Peyer's patch (tissue), 4 donors: ENCODE data around the gene AFG1L. TPM values are rescaled to one million over a fixed set of nuclear protein-coding genes. Genes with fewer than 3 reads are reported as not detected.

Source experiments
- DNase-seq, 3 donors: peaks; one replicate each; pipeline ENCODE4 v3.0.0-alpha.2; 2017 to 2019
- H3K27ac ChIP-seq, 4 donors: fragments of 200-600 bp; sonication (generic); one replicate each; pipeline ENCODE4 v1.5.1; 2016 to 2019
- H3K27me3 ChIP-seq, 2 donors: fragments of 200-600 bp; sonication (generic); one replicate each; pipeline ENCODE4 v1.5.1; 2019
- H3K36me3 ChIP-seq, 3 donors: fragments of 200-600 bp; sonication (generic); one replicate each; pipeline ENCODE4 v1.5.1; 2016 to 2019
- H3K4me1 ChIP-seq, 4 donors: fragments of 200-600 bp; sonication (generic); one replicate each; pipeline ENCODE4 v1.5.1; 2016 to 2019
- H3K4me3 ChIP-seq, 4 donors: fragments of 200-600 bp; sonication (generic); 1 replicate in 3 of 4; 2 replicates in 1 of 4; pipeline ENCODE4 v1.5.1; 2016 to 2019; ENCODE audit warnings: mild to moderate bottlenecking in 1 of 4
- H3K9me3 ChIP-seq, 4 donors: fragments of 200-600 bp; sonication (generic); one replicate each; pipeline ENCODE4 v1.5.1; 2016 to 2019; ENCODE audit warnings: mild to moderate bottlenecking in 1 of 4
- POLR2A ChIP-seq, 2 donors: fragments of 450-650 bp; IDR thresholded peaks; one replicate each; pipeline ENCODE4 v1.5.1; 2017; ENCODE audit warnings: antibody characterized with exemption in 2 of 2, mild to moderate bottlenecking in 2 of 2, moderate library complexity in 2 of 2
- total RNA-seq, 4 donors: library from RNA; depleted of rRNA; stranded (reverse); fragments of >200 nt; gene quantifications; one replicate each; pipeline ENCODE4 v1.1.0, GENCODE V29; 2016
- TF ChIP-seq, protein P1 (sequence below), 6 experiments: fragments of 450-650 bp in 4 of 6; fragments of 200-600 bp in 2 of 6; sonication (generic) in 1 of 6; IDR thresholded peaks; one replicate each; pipeline ENCODE4 v1.5.1; 2017 to 2019; ENCODE audit warnings: antibody characterized with exemption in 6 of 6, mild to moderate bottlenecking in 3 of 6, moderate library complexity in 1 of 6

AFG1L gene
- total RNA-seq, 4 donors from 2014 or later = 6.0 to 15.1 (median 8.1) TPM

- TF ChIP-seq POLR2A (IDR thresholded peaks at IDR 0.05) = no peak
- TF ChIP-seq, protein P1, sequence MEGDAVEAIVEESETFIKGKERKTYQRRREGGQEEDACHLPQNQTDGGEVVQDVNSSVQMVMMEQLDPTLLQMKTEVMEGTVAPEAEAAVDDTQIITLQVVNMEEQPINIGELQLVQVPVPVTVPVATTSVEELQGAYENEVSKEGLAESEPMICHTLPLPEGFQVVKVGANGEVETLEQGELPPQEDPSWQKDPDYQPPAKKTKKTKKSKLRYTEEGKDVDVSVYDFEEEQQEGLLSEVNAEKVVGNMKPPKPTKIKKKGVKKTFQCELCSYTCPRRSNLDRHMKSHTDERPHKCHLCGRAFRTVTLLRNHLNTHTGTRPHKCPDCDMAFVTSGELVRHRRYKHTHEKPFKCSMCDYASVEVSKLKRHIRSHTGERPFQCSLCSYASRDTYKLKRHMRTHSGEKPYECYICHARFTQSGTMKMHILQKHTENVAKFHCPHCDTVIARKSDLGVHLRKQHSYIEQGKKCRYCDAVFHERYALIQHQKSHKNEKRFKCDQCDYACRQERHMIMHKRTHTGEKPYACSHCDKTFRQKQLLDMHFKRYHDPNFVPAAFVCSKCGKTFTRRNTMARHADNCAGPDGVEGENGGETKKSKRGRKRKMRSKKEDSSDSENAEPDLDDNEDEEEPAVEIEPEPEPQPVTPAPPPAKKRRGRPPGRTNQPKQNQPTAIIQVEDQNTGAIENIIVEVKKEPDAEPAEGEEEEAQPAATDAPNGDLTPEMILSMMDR (IDR thresholded peaks at IDR 0.05) = no peak
- Histone ChIP-seq H3K4me3 (no peak overlapping the region), H3K9me3 (no peaks in the 10 kb centered on the region), H3K27ac (no peak overlapping the region), H3K4me1 (no peaks in the 10 kb centered on the region), H3K36me3 (no peaks in the 10 kb centered on the region), H3K27me3 (no peaks in the 10 kb centered on the region)
- DNase-seq = no peak
Observed at GRCh38 chr6:108465098-108465495, 170.2 kb downstream of the AFG1L start.

GRCh38 chr6:108468346-108468745 lies 173.5 kb downstream of the AFG1L start:
- no peaks in the 10 kb centered on the region for H3K4me1 ChIP-seq
- no peak overlapping the region for H3K27ac ChIP-seq
- H3K4me3 ChIP-seq = no peak overlapping the region
- H3K27me3 ChIP-seq = no peaks in the 10 kb centered on the region
- no peaks in the 10 kb centered on the region for H3K36me3 ChIP-seq
- no peak for DNase-seq
- no peak for TF ChIP-seq POLR2A (IDR thresholded peaks at IDR 0.05)
- TF ChIP-seq, protein P1 (IDR thresholded peaks at IDR 0.05) = no peak
- H3K9me3 ChIP-seq = no peaks in the 10 kb centered on the region

DNA sequence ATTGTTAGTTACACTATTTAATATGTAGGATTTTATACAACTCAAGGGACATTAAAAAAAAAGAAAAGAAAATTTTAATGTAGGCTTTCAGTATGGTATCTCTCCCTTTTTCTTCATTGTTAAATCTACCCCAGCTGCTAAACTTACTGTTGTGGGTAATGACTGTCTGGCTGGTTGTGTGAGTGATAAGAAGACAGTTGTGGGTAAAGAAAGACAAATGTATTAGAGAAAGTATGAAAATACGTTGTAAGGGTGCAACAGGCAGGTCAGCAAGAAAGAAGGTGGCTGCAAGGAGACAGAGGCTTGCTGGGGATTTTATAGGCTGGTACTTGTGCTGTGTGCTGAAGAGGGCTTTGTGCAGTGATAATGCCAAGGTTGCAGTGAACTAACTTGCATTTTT lies 174.5 kb downstream of the AFG1L start:
- H3K27me3 ChIP-seq = no peaks in the 10 kb centered on the region
- TF ChIP-seq POLR2A (IDR thresholded peaks at IDR 0.05) = no peak
- TF ChIP-seq, protein P1 (IDR thresholded peaks at IDR 0.05) = no peak
- H3K27ac ChIP-seq = no peak overlapping the region
- H3K36me3 ChIP-seq = no peaks in the 10 kb centered on the region
- DNase-seq = no peak
- H3K4me3 ChIP-seq = no peak overlapping the region
- no peaks in the 10 kb centered on the region for H3K9me3 ChIP-seq
- H3K4me1 ChIP-seq = no peaks in the 10 kb centered on the region

GRCh38 chr6:108473197-108473596 lies 178.3 kb downstream of the AFG1L start:
- no peaks in the 10 kb centered on the region for H3K9me3 ChIP-seq
- no peak overlapping the region for H3K27ac ChIP-seq
- no peak overlapping the region for H3K4me3 ChIP-seq
- DNase-seq = no peak
- H3K4me1 ChIP-seq = no peaks in the 10 kb centered on the region
- no peak for TF ChIP-seq POLR2A (IDR thresholded peaks at IDR 0.05)
- TF ChIP-seq, protein P1 (IDR thresholded peaks at IDR 0.05) = no peak
- H3K27me3 ChIP-seq = no peaks in the 10 kb centered on the region
- H3K36me3 ChIP-seq = no peaks in the 10 kb centered on the region

- H3K36me3 ChIP-seq = no peaks in the 10 kb centered on the region
- no peaks in the 10 kb centered on the region for H3K27me3 ChIP-seq
- H3K4me1 ChIP-seq = no peaks in the 10 kb centered on the region
- no peak overlapping the region for H3K4me3 ChIP-seq
- TF ChIP-seq, protein P1 (IDR thresholded peaks at IDR 0.05) = no peak
- TF ChIP-seq POLR2A (IDR thresholded peaks at IDR 0.05) = no peak
- no peaks in the 10 kb centered on the region for H3K9me3 ChIP-seq
- H3K27ac ChIP-seq = no peak overlapping the region
- DNase-seq = no peak
Observed at GRCh38 chr6:108476376-108476775, 181.5 kb downstream of the AFG1L start.

DNA sequence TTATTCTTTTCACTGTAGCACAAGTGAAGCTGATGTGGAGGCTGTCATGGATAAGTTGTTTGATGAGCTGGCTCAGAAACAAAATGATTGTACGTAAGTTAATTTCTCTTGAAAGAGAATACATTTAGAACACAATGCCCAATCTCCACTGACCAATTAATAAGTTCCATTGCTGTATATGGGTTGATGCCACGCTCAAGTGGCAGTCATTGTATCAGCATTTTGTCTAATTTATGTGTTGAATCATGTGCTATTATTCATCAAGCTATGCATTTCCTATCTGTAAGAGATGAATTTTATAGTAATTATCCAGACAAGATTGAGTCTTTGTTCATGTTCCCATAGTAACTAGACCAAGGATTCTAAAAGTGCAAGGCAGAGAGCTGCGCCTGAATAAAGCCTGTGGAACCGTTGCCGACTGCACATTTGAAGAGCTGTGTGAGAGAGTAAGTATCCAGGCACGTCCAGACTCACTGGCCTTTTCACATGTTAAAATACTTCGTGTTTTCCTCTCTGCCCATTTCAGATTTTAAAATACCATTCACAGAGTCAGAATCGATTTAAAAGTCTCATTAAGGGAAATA lies 182.1 kb downstream of the AFG1L start:
- no peak for TF ChIP-seq POLR2A (IDR thresholded peaks at IDR 0.05)
- DNase-seq = no peak
- H3K9me3 ChIP-seq = no peaks in the 10 kb centered on the region

More for the DNA sequence above, 182.1 kb downstream of the AFG1L start:
- Histone ChIP-seq H3K4me1 (no peaks in the 10 kb centered on the region), H3K36me3 (no peaks in the 10 kb centered on the region), H3K27ac (no peak overlapping the region), H3K4me3 (no peak overlapping the region), H3K27me3 (no peaks in the 10 kb centered on the region)
